Medulla oblongata (tissue), 1 donor: ENCODE data around the gene HMGCS2.
"Not testable (repeated sequence)": the region's sequence is repeated elsewhere in the genome, so short reads cannot be mapped to it uniquely, and the experiment has no call there.

Experiments used
- DNase-seq: peaks from one replicate; pipeline ENCODE4 v3.0.0-alpha.2; 2015; ENCODE audit errors: extremely low spot score

HMGCS2 gene

DNA sequence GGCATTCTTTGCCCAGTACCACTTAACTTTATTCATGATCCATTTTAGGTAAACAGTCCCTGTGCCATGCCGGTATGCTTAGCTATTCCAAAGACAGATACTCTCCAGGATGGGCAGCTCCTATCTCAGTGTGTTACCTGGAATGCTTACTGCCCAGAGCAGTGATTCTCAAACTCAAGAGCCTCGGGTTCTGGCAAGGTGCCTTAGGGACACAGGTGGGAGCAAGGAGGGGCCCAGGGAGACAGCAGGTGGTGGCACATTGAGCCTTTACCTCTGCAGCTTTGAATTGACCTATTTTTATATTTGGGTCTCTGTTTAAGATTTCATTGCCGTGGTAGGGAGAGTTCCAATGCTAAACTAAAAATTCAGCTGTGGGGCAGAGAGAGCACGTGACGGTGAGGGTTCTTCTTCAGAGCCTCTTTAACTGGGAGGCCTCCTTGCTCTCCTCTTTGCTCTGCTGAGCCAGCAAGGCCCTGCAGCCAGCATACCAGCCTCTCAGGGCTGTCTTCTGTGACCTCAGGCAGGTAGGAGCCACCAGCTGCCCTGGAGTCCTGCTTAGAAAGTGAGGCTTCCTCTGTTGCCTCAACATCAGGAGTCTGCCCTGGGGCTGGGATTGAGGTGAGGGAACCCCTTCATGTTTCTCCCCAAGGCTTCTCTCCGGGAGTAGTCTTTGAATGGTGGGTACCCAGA lies 36.8 kb downstream of the HMGCS2 start:
- DNase-seq = no peak

DNA sequence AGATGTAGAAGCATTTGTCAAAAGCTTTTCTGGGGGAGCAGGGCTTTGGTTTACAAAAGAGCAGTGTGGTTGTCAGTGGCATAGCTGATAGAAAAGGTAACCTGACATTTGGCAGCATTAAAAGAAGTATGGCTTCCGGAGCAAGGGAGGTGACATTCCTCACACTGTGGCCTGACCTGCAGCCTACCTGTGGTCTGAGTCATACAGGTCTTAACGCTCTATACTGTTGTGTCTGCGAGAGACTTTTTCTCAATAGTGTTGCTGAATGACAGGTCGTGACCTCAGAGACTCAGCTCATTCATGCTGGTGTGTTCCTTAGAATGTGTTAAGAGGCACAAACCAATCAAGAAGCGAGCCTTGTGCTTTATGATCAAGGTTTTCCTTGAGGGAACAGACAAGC lies 37.6 kb downstream of the HMGCS2 start:
- no peak for DNase-seq

DNA sequence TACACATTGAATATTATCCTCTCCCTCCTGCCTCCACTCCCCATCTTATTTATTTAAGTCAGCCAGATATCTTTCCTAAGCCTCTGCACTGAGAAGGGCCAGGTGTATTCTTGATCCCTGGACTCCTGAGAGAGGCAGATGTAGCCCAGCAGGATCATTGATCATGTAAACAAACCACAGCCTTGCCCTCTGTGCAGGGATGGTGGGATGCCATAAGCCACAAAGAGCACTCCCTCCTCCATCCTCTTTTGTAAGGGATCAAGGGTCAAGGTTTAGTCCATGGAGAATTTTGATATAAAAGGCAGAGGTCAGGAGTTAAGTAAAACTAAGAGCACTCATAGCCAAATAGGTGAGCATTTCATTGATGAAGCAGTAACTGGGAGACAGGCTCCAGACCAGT lies 39.7 kb downstream of the HMGCS2 start:
- no peak for DNase-seq

DNA sequence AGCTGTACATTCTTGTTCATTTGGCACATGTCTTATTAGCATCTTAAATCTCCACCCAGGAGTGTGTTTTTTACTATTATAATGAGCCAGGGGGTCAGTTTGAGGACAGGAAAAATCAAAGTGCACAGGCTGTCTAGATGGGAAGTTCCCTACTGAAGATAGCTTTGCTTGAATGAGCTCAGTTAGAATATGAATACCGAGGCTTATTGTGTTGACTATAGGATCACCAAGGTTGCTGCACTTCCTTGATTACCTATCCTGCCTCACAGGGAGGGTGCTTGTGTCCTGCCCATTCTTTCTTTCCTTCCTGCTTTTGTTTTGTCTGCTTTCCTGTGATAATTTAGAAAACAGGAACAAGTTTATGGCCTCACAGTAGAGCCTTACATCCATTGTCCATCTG lies 40.7 kb downstream of the HMGCS2 start:
- no peak for DNase-seq

DNA sequence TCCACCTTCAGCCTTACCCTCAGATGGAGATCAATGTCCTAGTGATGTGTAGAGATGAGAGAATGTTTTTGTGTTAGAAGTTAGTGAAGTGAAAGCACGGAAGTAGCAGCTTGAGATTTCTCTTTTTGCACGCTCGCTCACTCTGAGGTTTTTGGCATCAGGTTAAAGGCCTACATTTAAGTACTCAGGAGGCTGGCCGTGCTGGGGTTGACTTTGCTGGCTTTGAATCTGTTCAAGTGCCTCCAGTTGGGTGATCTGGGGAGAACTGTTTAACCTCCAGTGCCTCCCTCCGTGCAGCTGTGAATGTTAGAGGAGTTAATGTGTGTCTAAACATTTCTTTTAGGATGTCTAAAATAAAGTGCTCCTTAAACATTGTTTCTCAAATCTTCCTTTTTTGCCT lies 43.1 kb downstream of the HMGCS2 start:
- DNase-seq = no peak

DNA sequence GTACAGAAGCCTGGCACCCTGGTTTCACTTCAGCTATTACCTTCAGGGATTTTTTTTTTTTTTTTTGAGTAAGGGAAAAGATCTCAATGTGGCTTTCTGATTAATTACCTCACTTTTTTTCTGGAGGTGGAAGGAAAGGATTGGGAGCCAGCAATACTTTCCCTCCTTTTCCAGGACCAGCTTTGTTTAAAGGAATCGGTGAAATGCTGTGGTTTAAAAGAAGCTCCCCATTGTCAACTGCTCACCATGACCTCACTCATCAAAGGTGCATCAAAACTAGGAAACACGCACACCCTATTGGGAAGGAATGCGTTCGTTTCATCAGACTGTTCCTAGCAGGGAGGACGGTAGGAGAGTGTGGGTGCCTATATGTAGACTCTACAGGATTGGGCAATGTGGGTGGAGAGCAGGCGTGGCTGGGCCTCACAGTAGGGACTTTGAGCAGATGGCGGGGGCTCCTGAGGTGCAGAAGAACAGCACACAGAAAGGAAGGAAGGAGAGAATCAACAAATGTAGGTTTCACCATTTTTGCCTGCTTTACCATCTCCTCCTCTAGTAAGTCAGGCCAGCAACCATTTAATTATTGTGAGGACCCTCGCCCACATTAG lies 44.0 kb downstream of the HMGCS2 start:
- DNase-seq = no peak

DNA sequence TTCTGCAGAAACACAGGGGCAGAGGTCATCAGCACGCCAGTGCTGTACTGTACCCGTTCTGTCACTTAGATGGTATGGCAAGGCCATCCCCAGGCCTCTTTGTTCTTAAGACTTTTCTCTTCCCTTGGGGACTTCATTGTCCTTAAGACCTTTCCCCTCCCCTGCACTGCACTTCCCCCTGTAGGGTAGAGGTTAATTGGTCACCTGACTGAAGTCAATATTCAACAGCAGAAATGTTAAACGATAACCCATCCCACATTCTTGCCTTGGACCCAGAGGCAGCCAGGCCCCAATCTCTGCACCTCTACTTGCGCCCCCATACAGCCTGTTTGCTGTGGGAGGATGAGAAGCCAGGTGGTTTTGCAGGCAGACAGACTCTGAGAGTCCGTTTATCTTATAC lies 46.8 kb downstream of the HMGCS2 start:
- DNase-seq = no peak

DNA sequence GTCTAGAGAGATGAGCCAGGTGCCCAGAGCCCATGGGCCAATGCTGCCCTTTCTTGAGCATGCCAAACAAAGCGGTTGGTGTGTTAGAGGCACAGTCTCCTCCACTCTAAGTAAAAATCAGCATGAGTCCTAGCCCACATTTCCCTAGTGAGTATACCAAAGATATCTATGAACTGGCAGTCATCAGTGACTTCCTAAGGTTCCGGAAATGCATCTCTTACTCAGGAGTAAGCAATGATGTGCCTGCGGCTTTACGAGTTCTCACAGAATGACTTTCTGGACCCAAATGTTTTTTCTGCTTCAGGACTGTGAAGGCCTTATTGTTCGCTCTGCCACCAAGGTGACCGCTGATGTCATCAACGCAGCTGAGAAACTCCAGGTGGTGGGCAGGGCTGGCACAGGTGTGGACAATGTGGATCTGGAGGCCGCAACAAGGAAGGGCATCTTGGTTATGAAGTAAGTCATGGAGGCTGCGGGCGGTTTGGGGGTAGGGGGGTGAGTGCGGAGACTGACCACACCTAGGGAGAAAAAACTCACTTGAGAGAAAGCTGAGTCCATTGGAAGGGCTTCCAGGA lies 47.8 kb downstream of the HMGCS2 start:
- DNase-seq = no peak

DNA sequence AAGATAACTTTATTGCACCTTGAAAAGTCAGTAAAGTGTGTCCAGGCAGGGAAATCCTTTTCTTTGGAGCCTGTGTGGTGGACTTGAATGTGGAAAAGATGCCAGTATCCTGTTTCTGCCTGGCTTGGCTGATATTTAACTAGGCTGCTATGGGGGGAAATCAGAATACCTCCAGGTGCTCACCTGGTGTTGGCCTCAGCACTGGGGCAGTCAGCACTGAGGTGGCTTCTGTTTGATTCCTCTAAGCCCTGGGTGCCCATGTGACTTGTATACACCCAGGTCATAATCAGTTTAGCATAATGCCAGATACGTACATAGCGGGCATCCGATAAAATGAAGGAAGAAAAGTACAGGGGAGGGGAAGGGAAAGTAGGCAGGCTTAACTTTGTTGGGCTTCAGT lies 49.7 kb downstream of the HMGCS2 start:
- no peak for DNase-seq

DNA sequence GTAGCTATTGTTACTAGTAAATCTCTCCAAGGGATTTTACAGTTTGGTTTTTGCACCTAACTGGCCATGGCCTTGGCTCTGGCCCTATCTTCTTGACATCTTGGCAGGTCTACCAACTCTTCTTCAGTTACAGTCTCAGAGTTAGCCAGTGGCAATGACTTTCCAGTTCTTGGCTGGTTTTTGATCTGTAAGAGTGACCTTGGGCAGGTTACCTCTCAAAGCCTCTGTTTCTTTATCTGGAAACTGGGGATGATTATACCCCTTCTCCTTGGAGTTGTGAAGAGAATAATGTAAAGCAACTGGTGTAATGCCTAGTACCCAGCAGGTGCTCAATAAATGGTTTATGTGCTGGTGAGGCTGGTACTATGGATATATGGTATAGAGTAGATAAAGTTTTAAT lies 50.3 kb downstream of the HMGCS2 start:
- DNase-seq = no peak

DNA sequence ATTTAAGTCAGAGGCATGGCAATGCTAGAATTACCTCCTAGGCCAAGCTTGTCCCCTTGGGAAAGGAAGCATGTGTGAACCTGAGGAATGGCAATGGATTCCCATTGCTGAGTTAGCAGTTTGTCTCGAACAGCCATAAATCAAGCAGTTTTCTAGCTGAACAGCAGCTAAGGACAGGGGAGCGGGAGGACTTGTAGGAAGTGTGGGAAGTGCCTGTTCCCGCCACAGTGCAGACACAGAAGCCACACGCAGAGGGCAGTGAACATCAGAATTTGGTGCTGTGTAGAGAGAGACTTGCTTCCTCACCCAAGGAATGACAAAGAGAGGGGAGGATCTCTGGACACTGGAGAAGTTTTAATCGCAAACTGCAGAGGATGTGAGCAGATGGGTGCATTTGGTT lies 53.2 kb downstream of the HMGCS2 start:
- peak; percentile 72 for DNase-seq

DNA sequence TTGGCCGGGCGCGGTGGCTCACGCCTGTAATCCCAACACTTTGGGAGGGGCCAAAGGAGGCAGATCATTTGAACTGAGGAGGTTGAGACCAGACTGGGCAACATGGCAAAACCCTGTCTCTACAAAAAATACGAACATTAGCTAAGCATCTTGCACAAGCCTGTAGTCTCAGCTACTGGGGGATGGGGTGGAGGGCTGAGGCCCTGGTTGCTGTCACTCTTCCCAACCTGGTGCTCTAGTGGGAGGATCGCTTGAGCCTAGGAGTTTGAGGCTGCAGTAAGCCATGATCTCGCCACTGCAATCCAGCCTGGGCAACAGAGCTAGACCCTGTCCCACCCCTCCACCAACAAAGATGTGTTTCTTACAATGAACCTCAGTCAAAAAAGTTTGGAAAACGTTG lies 54.1 kb downstream of the HMGCS2 start:
- DNase-seq = peak; percentile 45

DNA sequence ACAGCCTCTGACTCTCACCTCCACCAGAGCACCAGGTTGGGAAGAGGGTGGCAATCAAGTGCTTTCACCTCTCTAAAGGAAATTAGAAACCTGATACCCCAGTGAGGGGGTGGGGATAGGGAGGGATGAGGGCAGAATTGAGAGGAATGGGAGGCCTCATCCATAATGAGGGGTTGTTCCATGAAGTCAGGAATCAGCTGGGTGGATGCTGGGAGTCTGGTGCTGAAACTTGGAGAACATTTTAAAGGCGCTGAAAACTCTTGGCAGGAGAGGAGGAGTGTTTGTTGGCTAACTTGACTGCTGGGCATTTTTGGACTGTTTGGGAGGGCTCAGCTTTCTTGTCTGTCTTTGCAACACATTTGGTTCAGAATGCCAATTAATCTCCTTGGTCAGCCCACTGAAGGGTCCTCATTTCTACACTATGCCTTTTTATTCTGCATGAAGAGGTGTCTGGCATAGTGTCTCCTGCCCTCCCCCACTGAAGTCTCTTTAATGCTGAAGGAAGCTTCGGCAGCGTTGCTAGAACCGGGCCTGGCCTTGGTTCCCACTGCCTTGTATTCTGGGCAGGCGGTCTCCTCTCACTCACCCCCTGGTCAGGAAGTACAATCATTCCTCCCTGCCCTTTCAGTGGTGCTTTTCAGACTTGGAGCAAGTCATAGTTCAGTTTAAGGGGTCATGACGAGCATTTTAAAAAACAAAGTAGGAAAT lies 54.8 kb downstream of the HMGCS2 start:
- DNase-seq = peak; percentile 85

DNA sequence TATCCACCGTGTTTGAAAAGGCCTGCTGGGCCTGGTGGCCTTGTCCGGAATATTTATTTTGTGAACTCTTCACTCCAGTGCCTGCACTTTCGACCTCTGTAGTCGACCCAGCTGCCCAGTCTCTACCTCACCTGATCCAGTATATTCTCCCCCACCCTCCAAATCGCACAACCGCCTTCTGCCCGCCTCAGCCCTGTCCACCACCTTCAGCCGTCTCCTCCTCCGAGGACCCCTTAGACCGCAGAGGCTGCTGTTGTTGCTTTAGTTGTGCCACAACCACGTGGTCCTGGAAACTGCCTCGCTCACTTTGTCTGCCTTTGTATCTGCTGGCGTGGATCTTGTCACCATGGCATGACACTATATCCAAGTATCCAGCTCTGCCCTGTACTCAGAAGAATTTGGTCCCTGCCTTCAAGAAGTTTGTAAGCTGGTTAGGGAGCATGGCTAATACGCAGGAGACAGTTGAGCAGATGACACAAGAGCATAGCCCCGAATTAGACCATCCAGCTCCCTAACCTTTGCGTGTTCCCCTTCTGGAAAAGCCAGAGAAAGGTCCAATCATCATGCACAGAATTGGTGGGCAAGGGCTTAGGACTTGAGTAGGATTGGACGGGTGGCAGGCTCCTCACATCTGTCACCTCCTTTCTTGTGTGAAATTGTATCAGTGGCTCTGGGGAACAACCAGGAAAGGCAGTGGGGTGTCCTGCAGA lies 55.5 kb downstream of the HMGCS2 start:
- peak; percentile 80 for DNase-seq

DNA sequence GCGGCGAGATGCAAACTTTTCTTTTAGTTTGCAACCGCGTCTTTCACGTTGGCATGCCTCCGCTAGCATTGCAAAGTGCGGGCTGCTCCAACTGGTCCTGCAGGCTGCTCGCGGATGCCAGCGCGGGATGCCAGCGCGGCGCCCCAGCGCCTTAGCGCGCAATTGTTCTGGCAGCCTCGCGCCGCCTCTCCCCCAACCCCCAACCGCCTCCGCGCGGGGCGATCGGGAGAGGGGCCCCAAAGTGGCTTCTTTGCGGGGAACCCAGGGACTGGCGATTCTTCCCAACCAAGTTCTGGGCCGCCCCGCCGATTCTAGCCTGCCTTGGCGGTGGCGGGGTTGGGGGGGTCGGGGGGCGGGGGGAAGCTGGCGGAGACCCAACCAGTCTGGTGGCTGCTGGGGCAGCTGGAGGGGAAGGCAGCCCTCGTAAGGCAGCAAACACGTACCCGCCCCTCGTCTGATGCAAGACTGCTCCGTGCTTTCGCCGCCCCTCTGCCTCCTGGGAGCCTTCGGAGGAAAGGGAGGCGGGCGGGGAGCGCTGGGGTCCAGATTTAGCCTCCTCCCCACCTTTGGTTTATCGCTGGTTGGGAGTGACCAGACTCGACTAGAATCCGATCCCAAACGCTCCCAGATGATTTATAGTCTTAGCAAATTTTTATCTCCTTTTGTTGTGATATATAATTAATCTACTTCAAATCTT lies 56.2 kb downstream of the HMGCS2 start:
- DNase-seq = peak; percentile 52

DNA sequence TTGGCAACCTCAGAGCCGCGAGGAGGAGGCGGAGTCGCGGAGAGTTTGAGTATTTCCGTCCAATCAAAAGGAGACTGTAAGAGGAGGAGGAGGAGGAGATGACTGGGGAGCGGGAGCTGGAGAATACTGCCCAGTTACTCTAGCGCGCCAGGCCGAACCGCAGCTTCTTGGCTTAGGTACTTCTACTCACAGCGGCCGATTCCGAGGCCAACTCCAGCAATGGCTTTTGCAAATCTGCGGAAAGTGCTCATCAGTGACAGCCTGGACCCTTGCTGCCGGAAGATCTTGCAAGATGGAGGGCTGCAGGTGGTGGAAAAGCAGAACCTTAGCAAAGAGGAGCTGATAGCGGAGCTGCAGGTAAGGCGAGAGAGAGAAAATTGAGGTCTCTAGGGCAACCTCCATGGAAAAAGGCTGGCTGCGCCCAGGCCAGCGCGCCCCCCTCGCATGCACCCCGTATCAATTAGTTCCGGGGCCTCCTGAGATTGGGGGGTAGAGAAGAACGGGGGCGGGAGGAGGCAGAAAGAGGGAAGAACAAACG lies 56.8 kb downstream of the HMGCS2 start, which contains the start of gene PHGDH:
Gene PHGDH, plus strand, starts transcription at position 131 of the 538 bp plus-strand sequence. Its CDS starts 89 bp downstream, at position 220.
- peak; percentile 79 for DNase-seq

DNA sequence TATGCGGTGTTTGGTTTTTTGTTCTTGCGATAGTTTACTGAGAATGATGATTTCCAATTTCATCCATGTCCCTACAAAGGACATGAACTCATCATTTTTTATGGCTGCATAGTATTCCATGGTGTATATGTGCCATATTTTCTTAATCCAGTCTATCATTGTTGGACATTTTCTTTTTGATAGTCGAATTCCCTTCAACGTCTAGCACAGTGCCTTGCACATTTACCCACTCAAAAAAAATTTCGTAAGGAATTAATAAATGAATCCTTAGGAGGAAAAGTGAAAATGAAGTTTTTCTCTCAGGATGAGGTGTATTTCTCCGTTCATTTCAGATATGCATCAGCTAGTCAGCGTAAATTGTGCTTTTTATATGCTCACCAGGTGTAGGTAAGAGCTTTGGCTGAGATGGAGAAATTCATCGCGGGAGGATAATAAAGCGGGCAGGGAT lies 57.3 kb downstream of the HMGCS2 start:
- DNase-seq = not testable (repeated sequence)

DNA sequence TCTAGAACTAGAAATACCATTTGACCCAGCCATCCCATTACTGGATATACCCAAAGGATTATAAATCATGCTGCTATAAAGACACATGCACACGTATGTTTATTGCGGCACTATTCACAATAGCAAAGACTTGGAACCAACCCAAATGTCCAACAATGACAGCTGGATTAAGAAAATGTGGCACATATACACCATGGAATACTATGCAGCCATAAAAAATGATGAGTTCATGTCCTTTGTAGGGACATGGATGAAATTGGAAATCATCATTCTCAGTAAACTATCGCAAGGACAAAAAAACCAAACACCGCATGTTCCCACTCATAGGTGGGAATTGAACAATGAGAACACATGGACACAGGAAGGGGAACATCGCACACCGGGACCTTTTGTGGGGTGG lies 62.1 kb downstream of the HMGCS2 start:
- not testable (repeated sequence) for DNase-seq

DNA sequence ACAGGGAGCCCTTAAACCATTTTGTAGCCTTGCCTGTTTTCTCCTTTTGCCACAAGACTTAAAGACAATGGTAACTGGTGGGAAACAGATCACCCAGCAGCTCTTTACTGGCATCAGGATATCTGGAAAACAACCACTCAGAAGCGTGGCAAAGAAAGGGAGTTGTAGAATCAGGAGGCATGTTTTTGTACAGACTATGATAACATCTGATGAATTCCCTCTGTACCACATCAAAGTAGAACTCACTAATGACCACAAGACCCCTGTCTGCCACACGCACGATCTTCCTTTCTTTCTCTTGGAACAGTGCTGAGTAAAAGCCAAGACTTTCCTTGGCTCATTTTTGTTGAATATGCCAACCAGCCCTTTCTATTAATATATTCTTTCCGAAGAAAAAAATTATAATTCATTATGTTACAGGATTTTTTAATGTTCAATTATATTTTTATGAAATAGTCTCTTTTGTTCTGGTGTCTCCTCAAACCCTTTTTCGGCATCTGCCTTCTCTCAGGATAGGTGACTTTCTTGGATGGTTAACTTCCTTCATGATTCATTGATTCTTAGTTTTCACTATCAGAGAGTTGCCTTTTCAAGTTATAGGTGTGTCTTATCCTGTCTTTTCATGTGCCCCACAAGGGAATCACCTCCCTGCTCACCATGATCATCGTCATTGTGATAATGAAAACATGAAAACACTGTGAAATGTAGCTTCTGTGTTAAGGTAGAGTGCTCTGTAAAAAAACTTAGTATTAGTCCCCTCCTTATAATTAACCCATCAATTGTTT lies 64.8 kb downstream of the HMGCS2 start:
- no peak for DNase-seq

DNA sequence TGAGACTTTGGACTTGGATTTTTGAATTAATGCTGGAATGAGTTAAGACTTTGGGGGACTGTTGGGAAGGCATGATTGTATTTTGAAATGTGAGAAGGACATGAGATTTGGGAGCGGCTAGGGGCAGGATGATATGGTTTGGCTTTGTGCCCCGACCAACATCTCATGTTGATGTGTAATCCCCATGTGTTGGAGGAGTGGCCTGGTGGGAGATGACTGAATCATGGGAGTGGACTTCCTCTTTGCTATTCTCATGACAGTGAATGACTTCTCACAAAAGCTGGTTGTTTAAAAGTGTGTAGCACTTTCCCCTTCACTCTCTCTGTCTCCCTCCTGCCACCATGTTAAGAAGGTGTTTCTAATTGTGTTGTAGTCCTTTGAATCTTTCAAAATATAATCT lies 66.3 kb downstream of the HMGCS2 start:
- no peak for DNase-seq
